Measurements from ENCODE around the gene TRPM5.

Gene TRPM5

DNA sequence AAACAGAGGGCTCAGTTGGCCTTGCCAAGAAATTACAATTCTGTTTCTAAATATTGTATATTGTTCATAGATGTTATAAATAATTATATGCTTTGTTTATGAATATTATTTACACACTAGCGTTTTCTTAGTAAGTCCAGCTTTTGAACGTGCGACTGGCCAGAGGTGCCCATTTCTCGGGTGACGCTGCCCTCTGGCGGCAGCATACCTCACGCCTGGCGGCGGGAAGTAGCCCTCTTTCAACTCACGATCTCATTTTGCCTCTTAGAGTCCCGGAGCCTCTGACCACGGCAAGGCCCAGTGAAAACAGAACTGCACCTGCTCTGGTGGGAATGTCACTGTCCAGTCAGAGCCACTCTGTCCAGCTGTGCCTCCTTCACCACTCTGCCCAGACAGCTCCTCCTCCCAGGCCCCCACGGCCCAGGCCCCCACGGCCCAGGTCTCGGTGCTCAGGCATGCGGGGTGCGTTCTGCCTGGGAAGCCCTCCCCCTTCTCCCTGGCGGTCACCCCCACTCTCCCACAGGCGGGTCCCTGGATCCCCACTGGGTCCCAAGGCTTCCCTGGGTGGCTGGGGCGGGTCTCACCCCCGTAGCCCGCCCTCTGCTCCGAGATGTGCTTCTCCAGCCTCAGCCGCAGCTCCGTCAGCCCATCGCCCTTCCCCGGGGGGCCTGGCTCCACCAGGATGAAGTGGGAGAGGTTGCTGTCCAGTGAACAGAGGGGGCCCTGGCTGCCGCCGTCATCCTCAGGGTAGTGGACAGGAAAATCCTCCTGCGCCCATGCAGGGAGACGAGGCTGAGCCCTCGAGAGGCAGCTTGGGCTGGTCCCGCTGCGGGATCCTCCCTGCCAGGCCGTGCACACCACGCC is 24.4 kb downstream of the TRPM5 start:
- DNase-seq (ENCODE audit: low read depth): peak; percentile 78
- TF ChIP-seq, protein P1, sequence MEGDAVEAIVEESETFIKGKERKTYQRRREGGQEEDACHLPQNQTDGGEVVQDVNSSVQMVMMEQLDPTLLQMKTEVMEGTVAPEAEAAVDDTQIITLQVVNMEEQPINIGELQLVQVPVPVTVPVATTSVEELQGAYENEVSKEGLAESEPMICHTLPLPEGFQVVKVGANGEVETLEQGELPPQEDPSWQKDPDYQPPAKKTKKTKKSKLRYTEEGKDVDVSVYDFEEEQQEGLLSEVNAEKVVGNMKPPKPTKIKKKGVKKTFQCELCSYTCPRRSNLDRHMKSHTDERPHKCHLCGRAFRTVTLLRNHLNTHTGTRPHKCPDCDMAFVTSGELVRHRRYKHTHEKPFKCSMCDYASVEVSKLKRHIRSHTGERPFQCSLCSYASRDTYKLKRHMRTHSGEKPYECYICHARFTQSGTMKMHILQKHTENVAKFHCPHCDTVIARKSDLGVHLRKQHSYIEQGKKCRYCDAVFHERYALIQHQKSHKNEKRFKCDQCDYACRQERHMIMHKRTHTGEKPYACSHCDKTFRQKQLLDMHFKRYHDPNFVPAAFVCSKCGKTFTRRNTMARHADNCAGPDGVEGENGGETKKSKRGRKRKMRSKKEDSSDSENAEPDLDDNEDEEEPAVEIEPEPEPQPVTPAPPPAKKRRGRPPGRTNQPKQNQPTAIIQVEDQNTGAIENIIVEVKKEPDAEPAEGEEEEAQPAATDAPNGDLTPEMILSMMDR (IDR thresholded peaks at IDR 0.05; ENCODE audit: insufficient read depth, low read depth, low read length, missing control alignments): peak; percentile 76
- H3K4me3 ChIP-seq (ENCODE audit: low read depth, low read length): no peak overlapping the region

DNA sequence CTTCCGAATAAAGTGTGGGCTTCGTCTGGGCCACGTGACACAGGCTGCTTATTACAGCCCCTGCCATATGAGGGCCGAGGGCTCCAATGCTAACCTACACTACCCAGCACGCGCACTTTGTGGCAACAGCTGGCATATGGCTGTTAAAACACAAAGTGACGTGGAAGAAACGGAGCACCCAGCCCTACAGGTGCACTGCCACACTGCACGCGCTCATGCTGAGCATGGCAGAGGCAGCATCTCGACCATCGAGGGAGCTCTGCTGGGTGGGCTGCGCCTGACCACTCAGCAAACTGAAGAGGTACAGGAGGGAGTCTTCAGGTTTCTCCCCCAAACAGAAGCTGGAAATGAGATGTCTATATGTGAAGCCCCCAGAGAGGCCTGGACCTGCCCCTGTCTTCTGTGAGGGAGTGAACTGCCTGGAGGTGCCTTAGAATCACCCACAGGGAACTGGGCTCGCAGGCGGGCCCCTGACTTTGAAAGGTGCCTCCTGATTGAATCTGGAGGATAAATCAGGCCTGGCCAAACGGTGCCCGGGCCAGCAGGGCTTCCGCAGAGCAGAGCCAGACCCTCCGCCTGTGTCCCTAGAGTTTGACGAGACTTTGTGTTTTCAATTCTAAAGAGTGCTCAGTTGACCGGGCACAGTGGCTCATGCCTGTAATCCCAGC is 25.5 kb downstream of the TRPM5 start:
- TF ChIP-seq, protein P1 (IDR thresholded peaks at IDR 0.05; ENCODE audit: insufficient read depth, low read depth, low read length, missing control alignments): no peak
- no peak for DNase-seq (ENCODE audit: low read depth)

DNA sequence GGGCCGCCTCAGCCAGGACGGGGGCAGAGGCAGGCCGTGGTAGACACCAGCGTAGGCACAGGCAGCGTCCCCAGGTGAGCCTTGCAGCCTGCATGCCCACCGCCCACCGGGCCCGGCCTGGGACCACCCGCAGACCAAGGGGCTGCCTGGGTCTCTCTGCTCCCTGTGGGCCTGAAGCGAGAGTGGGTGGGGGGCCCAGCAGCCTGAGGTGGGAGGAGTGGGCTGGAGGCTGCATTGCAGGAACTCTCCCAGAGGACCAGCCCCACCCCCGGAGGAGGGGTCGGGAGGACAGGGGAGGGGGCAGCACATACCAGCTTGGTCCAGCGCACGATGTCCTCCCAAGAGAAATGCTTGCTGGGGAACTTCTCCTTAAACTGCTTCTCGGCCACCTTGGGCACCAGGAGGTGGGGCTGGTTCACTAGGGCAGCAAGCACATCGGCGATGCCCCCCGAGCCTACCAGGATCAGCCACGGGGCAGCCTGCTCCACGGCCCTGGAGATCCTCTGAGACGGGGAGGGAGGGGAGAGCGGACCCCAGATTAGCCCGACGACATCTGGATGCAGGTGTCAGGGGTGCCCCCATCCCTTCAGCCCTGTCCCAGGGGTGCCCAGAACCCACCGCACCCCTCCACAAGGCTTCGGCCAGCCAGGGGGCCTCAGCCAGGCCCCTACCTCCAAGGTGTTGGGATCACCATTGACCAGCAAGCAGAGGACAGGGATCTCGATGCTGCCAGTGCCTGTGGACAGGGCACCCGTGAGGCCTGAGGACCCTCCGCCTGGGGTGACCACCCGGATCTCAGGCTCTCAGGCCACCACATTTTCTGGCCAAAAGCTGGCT is 26.2 kb downstream of the TRPM5 start:
- TF ChIP-seq, protein P1 (IDR thresholded peaks at IDR 0.05; ENCODE audit: insufficient read depth, low read depth, low read length, missing control alignments): no peak
- no peak for DNase-seq (ENCODE audit: low read depth)
- H3K4me3 ChIP-seq (ENCODE audit: low read depth, low read length): no peak overlapping the region

More for the DNA sequence above, 25.5 kb downstream of the TRPM5 start:
- no peak overlapping the region for H3K4me3 ChIP-seq (ENCODE audit: low read depth, low read length)

DNA sequence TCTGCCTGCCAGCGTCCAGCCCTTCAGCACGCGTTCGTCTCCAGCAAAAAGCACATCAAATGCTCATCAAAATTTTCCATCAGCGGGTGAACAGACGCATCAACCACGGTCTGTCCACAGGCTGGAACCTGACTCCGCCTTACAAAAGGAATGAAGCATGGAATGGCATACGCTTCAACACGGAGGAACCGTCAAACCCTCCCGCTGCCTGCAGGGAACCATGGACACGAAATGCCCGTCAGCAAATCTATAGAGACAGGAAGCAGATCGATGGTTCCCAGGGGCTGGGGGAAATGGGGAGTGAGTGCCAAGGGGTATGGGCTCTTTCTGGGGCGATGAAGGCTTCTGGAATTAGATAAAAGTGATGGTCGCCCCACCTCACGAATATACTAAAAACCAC is 27.5 kb downstream of the TRPM5 start:
- TF ChIP-seq, protein P1 (IDR thresholded peaks at IDR 0.05; ENCODE audit: insufficient read depth, low read depth, low read length, missing control alignments): no peak
- H3K4me3 ChIP-seq (ENCODE audit: low read depth, low read length): no peak overlapping the region
- no peak for DNase-seq (ENCODE audit: low read depth)

DNA sequence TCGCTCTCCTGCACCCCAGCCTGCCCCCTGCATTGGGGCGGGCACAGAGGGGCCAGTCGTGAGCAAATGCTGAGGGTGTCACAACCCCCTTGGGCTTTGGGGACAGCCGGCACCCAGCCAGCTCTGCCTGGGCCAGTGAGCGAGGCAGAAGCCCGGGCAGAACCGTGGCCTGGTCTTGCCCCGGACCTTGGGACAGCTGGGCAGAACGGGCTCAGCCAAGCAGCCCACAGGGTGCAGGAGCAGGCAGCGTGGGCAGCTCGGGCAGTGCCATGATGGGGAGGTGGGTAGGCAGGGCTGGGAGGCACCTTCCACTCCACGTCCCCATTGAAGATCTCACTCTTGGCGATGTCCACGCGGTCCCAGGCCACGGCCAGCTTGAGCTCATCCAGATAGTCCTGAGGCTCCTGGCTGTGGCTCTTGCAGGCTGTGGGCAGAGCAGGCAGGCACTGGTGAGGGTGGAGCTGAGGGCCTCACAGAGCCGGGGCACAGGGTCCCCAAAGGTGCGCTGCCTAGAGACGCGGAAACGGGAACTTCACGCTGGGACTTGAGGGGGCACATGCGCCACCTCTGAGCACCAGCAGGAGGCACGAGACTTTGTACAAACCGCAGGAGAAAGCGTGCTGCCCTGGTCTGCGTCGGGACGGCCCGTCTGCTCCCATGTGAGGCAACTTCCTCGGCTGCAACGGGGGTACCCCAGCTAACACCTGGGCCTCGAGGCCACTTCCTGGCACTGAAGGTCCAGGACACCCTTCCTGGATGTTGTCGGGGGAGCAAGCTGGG is 28.5 kb downstream of the TRPM5 start:
- no peak for DNase-seq (ENCODE audit: low read depth)
- no peak overlapping the region for H3K4me3 ChIP-seq (ENCODE audit: low read depth, low read length)
- TF ChIP-seq, protein P1 (IDR thresholded peaks at IDR 0.05; ENCODE audit: insufficient read depth, low read depth, low read length, missing control alignments): peak; percentile 23

DNA sequence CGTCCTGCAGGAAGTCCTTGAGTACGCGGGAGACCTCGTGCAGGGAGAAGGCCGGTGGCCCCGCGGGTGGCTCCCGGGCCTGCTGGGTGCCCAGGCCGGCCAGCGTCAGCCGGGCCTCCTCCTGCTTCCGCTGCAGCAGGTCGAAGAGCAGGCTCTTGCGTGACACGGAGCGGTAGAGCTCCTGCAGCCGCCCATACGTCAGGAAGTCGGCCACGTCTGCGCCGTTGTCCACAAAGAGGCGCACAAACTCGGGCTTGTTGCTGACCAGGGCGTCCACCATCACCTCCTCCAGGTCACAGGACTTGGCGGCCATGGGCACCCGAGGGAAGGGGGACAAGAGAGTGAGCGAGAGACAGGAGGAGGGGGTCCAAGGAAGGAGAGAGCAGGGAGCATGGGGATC is 29.1 kb downstream of the TRPM5 start:
- TF ChIP-seq, protein P1 (IDR thresholded peaks at IDR 0.05; ENCODE audit: insufficient read depth, low read depth, low read length, missing control alignments): no peak
- no peak for DNase-seq (ENCODE audit: low read depth)
- no peak overlapping the region for H3K4me3 ChIP-seq (ENCODE audit: low read depth, low read length)
